Mesothelial cell of epicardium (in vitro differentiated cells): ENCODE measurements around the gene FAM20B. TPM values are rescaled to one million over a fixed set of nuclear protein-coding genes. Genes with fewer than 3 reads are reported as not detected.
"Not testable (repeated sequence)": the region's sequence is repeated elsewhere in the genome, so short reads cannot be mapped to it uniquely, and the experiment has no call there.

Source experiments
- DNase-seq, 2 experiments: peaks; one replicate each; pipeline ENCODE4 v3.0.0; 2021; ENCODE audit warnings: low spot score in 2 of 2; ENCODE audit not compliant: unreplicated experiment in 2 of 2
- H3K27ac Mint-ChIP-seq: 2 replicates; pipeline ENCODE4 v1.8.0; 2021; ENCODE audit warnings: mixed read lengths
- H3K27me3 Mint-ChIP-seq: 2 replicates; pipeline ENCODE4 v1.8.0; 2021; ENCODE audit warnings: low read depth, mixed read lengths
- H3K36me3 Mint-ChIP-seq: 2 replicates; pipeline ENCODE4 v1.8.0; 2021; ENCODE audit warnings: mixed read lengths
- H3K4me1 Mint-ChIP-seq: 2 replicates; pipeline ENCODE4 v1.8.0; 2021; ENCODE audit warnings: mixed read lengths
- H3K4me3 Mint-ChIP-seq: 2 replicates; pipeline ENCODE4 v1.8.0; 2021; ENCODE audit warnings: mild to moderate bottlenecking, moderate library complexity, mixed read lengths
- H3K9me3 Mint-ChIP-seq: 2 replicates; pipeline ENCODE4 v1.8.0; 2021; ENCODE audit warnings: mixed read lengths
- total RNA-seq: library from RNA; stranded (reverse); gene quantifications from 3 replicates; pipeline ENCODE4 v1.2.1, GENCODE V29; 2021
- TF ChIP-seq, protein P1 (sequence below): fragments of 200-600 bp; sonication (generic); IDR thresholded peaks from one replicate; pipeline ENCODE4 v1.5.0; 2021; ENCODE audit warnings: antibody characterized with exemption; ENCODE audit not compliant: unreplicated experiment

Gene FAM20B
- total RNA-seq, 1 donor from 2014 or later: 52.2 TPM

GRCh38 chr1:178998295-178998694, 27.4 kb upstream of the FAM20B start:
- TF ChIP-seq, protein P1, sequence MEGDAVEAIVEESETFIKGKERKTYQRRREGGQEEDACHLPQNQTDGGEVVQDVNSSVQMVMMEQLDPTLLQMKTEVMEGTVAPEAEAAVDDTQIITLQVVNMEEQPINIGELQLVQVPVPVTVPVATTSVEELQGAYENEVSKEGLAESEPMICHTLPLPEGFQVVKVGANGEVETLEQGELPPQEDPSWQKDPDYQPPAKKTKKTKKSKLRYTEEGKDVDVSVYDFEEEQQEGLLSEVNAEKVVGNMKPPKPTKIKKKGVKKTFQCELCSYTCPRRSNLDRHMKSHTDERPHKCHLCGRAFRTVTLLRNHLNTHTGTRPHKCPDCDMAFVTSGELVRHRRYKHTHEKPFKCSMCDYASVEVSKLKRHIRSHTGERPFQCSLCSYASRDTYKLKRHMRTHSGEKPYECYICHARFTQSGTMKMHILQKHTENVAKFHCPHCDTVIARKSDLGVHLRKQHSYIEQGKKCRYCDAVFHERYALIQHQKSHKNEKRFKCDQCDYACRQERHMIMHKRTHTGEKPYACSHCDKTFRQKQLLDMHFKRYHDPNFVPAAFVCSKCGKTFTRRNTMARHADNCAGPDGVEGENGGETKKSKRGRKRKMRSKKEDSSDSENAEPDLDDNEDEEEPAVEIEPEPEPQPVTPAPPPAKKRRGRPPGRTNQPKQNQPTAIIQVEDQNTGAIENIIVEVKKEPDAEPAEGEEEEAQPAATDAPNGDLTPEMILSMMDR: no peak
- no peaks in the 10 kb centered on the region for H3K27me3 Mint-ChIP-seq
- H3K36me3 Mint-ChIP-seq: peaks cover 3% of the 10 kb centered on the region

DNA sequence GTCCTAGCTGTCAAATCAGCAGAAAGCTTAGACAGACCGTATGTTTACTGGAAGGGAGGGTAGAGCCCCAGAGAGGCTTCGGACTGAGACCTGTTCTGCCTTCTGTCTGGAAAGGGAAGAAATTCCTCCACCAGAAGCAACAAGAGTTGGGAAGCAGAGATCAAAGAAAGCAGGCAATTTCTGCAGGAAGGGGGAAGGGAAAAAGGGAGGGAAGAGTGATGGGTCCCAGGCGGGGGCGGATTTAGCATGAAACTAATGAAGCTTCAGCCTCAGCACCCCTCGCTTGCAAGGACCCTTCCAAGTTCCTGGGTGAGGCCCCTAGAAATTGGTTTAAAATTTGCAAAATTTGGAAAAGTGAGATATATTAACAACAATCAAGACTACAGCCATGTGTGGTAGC, 26.6 kb upstream of the FAM20B start:
- TF ChIP-seq, protein P1: no peak
- no peaks in the 10 kb centered on the region for H3K27me3 Mint-ChIP-seq
- H3K27ac Mint-ChIP-seq: no peak overlapping the region
- peaks cover 13% of the 10 kb centered on the region for H3K4me1 Mint-ChIP-seq
- H3K36me3 Mint-ChIP-seq: peaks cover 3% of the 10 kb centered on the region
- no peak for DNase-seq
- H3K9me3 Mint-ChIP-seq: peaks cover 16% of the 10 kb centered on the region
- H3K4me3 Mint-ChIP-seq: no peak overlapping the region

More at GRCh38 chr1:178998295-178998694, 27.4 kb upstream of the FAM20B start:
- H3K4me3 Mint-ChIP-seq: no peak overlapping the region
- H3K4me1 Mint-ChIP-seq: peaks cover 10% of the 10 kb centered on the region
- peaks cover 21% of the 10 kb centered on the region for H3K9me3 Mint-ChIP-seq
- no peak overlapping the region for H3K27ac Mint-ChIP-seq
- DNase-seq: no peak

- no peak overlapping the region for H3K27ac Mint-ChIP-seq
- peaks cover 13% of the 10 kb centered on the region for H3K4me1 Mint-ChIP-seq
- no peaks in the 10 kb centered on the region for H3K27me3 Mint-ChIP-seq
- peaks cover 7% of the 10 kb centered on the region for H3K9me3 Mint-ChIP-seq
- no peak overlapping the region for H3K4me3 Mint-ChIP-seq
- DNase-seq: no peak
- TF ChIP-seq, protein P1: no peak
- H3K36me3 Mint-ChIP-seq: no peaks in the 10 kb centered on the region
Measured at GRCh38 chr1:179001451-179001850, 24.2 kb upstream of the FAM20B start.

GRCh38 chr1:179002064-179002463, 23.6 kb upstream of the FAM20B start:
- H3K36me3 Mint-ChIP-seq, H3K27me3 Mint-ChIP-seq, DNase-seq, H3K9me3 Mint-ChIP-seq, H3K27ac Mint-ChIP-seq, H3K4me3 Mint-ChIP-seq: not testable (repeated sequence)
- peaks cover 13% of the 10 kb centered on the region for H3K4me1 Mint-ChIP-seq

DNA sequence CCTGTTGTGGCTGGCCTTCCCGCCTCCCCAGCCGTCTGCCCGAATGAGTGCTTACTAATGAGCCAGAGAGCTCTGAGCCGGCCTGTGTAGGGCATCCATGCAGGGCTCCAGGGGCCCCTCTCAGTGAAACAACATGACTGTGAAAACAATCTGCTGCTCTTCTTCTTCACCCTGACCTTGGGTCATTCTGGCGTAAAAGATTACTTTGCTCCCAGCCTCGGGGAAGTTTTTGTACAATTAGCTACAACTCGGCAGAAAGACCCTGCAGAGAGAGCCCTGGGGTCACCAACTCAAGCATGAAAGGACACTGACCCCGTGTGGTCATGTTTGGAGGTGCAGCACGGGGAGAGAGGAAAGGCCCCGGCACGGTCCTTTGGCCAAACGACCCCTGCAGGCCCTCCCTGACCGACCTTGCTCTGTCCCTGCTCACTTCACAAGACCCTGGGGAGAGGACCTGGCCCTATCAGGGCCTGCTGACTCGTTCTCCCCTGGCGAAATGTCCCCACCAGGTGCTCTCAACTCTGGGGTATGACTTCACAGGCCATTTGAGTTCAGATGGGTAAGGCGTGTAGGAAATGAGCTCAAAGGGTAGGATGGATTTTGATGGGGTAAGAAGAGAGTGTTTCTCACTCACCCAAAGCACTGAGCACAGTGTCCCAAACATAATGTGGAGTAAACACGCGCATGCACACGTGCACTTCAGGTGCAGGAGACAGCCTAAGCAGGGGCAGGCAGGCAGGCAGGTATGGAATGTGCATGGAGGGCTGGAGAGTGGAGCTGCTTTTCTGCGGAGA, 22.9 kb upstream of the FAM20B start:
- DNase-seq: peak; percentile 54 to 89
- Mint-ChIP-seq H3K9me3 (no peaks in the 10 kb centered on the region), H3K36me3 (no peaks in the 10 kb centered on the region), H3K4me1 (peaks cover 13% of the 10 kb centered on the region), H3K4me3 (peak overlapping the region; percentile 16), H3K27me3 (no peaks in the 10 kb centered on the region), H3K27ac (no peak overlapping the region)
- TF ChIP-seq, protein P1: peak; percentile 95

- DNase-seq: no peak
- TF ChIP-seq, protein P1: no peak
- Mint-ChIP-seq H3K4me3 (no peak overlapping the region), H3K36me3 (no peaks in the 10 kb centered on the region), H3K4me1 (peaks cover 13% of the 10 kb centered on the region), H3K9me3 (no peaks in the 10 kb centered on the region), H3K27me3 (no peaks in the 10 kb centered on the region), H3K27ac (no peak overlapping the region)
Measured at GRCh38 chr1:179003512-179004066, 22.1 kb upstream of the FAM20B start.
